HUDEP-2 (cell line): ENCODE measurements around the gene PEDS1.
"Not testable (repeated sequence)": the region's sequence is repeated elsewhere in the genome, so short reads cannot be mapped to it uniquely, and the experiment has no call there.

Experiments
- DNase-seq, 76 experiments: peaks; one replicate each; lab custom pipeline; 2025; ENCODE audit not compliant: unreplicated experiment in 76 of 76; lab: John Stamatoyannopoulos, UW

PEDS1 gene

DNA sequence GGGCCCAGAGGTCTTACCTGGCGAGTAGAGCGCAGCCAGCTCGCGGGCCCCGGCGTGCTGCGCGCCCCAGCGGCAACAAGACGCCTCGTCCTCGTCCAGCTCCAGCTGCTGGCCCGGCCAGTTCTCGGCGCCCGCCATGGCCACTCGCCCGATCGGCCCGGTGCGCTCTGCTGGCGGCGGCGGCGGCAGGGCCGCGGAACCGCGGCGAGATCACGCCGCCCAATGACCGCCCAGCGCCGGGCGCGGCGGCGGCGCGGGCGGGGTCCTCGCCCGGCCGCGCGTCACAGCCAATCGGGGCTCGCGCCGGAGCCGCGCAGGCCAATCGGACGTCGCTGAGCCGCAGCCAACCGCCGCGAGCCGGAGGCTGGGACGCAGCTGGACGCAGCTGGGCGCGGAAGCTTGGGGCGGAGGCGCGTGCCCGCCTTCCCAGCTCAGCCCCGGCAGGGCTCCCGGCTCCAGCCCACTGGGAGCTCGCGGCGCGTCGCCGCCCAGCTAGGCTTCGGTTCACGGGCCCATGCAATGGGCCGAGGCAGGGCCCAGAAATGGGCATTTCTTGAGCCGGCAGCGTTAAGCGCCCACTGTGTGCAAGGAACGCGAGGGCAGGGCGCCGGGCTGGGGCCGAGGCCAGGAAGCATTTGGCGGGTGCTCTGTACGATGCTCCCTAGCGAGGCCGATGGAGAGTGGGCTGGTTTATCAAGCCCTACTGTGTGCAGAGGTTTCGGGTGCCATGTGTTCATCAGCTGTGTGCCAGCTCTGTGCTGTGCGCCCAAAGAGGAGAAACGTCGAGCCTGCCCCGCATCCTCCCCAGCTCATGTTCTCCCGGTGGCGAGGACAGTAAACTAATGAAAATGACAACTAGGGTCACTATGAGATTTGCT is at the start of gene PEDS1:
Gene PEDS1 (minus strand): TSS at position 224 of the 878 bp plus-strand sequence. CDS start 86 bp downstream, at position 138.
- DNase-seq = peak in 73 of 76 experiments; percentile 12 to 87 (median 71)

GRCh38 chr20:50202677-50203076 is 49.2 kb upstream of the PEDS1 start:
- no peak for DNase-seq

GRCh38 chr20:50201710-50202109 is 48.2 kb upstream of the PEDS1 start:
- not testable (repeated sequence) for DNase-seq

GRCh38 chr20:50200482-50201104 is 47.1 kb upstream of the PEDS1 start:
- no peak for DNase-seq

GRCh38 chr20:50199703-50200102 is 46.2 kb upstream of the PEDS1 start:
- no peak for DNase-seq

DNA sequence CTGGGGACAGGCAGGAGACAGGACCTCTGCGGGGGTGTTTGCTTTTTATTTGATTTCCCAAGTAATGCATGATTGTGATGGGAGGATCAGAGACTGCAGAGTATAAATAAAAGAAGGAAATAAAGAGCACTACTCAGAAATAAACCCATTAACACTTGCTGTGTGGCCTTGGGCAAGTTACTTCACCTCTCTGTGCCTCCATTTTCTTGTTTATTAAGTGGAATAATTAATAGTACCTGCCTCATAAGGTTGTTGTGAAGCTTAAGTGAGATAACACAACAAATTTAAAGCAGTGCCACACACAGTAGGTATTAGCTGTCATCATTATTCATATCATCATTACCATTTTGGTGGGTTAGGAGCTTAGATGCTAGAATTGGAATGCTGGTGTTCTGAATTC is 45.2 kb upstream of the PEDS1 start:
- no peak for DNase-seq

- DNase-seq = no peak
Measured at GRCh38 chr20:50198180-50198666, 44.7 kb upstream of the PEDS1 start.

- DNase-seq = peak in 53 of 76 experiments; percentile 8 to 69 (median 31)
Measured at GRCh38 chr20:50197463-50198179, 44.1 kb upstream of the PEDS1 start.

DNA sequence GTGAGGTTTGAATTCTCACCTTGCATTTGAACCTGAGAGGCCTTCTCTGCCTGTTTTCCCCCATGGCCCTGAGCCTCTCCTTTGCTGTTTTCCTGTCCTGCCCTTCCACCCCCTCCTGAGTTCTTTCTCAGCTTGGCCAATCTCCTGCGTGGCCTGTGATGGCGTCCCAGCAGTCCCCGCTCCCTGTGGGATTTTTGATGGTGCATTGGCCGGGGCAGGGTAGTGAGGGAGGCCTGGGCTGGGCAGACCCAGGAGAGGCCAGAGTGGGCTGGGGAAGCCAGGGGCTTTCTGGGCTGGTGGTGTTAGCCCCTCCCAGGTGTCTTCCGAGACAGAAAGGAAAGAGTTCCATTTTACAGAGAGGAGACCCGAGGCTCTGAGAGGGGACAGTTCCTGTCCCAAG is 43.4 kb upstream of the PEDS1 start:
- no peak for DNase-seq

DNA sequence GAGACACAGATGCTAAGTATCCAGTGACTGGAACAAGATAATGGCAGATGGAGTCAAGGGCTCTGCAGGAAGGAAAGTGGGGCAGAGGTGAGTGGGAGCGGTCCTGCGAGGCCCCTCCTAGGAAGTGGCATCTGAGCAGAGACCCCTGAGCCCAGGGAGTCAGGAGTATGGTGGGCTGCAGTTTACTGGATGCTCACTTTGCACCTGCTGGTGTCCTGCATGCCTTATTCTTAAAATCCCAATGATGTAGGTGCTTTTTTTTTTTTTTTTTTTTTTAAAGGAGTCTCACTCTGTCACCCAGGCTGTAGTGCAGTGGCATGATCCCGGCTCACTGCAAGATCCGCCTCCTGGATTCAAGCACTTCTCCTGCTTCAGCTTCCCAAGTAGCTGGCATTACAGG is 42.7 kb upstream of the PEDS1 start:
- no peak for DNase-seq

DNA sequence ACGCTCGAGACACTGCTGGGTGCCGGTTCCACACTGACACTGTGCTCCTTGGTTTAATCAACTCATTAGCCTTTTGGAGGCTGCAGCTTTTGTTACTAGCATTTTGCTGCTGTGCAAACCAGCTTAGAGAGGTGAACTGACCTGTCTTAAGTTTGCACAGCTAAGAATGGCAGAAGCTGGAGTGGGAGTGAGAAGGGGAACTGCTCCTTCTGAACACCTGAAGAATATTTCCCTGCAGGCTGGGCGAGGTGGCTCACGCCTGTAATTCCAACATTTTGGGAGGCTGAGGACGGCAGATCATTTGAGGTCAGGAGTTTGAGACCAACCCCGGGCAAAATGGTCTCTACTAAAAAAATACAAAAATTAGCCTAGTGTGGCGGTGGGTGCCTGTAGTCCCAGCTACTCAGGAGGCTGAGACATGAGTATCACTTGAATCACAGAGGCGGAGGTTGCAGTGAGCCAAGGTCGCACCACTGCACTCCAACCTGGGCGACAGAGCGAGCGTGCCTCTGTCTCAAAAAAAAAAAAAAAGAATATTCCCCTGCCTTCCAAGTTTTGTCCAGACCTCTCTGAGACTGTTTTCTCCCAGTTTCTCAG is 42.1 kb upstream of the PEDS1 start:
- DNase-seq = no peak

- peak in 2 of 76 experiments; percentile 4 to 24 for DNase-seq
Measured at GRCh38 chr20:50194831-50195523, 41.5 kb upstream of the PEDS1 start.

- no peak for DNase-seq
Measured at GRCh38 chr20:50194422-50194830, 40.9 kb upstream of the PEDS1 start.

GRCh38 chr20:50193836-50194421 is 40.4 kb upstream of the PEDS1 start:
- DNase-seq = peak in 2 of 76 experiments; percentile 5 to 6

- no peak for DNase-seq
Measured at GRCh38 chr20:50193199-50193835, 39.8 kb upstream of the PEDS1 start.

GRCh38 chr20:50192364-50193198 is 39.1 kb upstream of the PEDS1 start:
- DNase-seq = peak in 73 of 76 experiments; percentile 10 to 90 (median 74)

- DNase-seq = peak in 42 of 76 experiments; percentile 26 to 75 (median 58)
Measured at GRCh38 chr20:50191544-50192363, 38.2 kb upstream of the PEDS1 start.
